Fibroblast of mammary gland (primary cell): ENCODE measurements around the gene HIPK3.
"Not testable (repeated sequence)": the region's sequence is repeated elsewhere in the genome, so short reads cannot be mapped to it uniquely, and the experiment has no call there.

ENCODE experiments used
- DNase-seq: peaks from one replicate; pipeline ENCODE4 v3.0.0-alpha.2; 2010; ENCODE audit warnings: low read depth
- H3K4me3 ChIP-seq: 2 replicates; pipeline ENCODE4 v1.5.1; 2011; ENCODE audit warnings: low read depth, mild to moderate bottlenecking, low read length, moderate library complexity; ENCODE audit not compliant: control insufficient read depth
- TF ChIP-seq, protein P1 (sequence below): conservative IDR thresholded peaks from 2 replicates; pipeline ENCODE4 v1.5.1; 2011; ENCODE audit warnings: low read depth, low read length, inconsistent platforms; ENCODE audit not compliant: control insufficient read depth, insufficient read depth

The HIPK3 gene

DNA sequence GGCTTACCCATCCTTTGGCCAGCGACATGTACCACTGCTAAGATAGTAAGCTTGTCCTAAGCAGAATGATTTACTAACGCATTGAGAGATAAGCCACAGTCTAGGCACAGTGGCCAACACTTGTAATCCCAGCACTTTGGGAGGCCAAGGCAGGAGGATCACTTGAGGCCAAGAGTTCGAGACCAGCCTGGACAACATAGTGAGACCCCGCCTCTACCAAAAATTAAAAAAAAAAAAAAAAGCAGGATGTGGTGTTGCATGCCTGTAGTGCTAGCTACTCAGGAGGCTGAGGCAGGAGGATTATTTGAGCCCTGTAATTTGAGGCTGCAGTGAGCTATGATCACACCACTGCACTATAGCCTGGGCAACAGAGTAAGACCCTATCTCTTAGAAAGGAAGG is 93.1 kb downstream of the HIPK3 start:
- H3K4me3 ChIP-seq, result no peak overlapping the region
- DNase-seq, result no peak
- TF ChIP-seq, protein P1, sequence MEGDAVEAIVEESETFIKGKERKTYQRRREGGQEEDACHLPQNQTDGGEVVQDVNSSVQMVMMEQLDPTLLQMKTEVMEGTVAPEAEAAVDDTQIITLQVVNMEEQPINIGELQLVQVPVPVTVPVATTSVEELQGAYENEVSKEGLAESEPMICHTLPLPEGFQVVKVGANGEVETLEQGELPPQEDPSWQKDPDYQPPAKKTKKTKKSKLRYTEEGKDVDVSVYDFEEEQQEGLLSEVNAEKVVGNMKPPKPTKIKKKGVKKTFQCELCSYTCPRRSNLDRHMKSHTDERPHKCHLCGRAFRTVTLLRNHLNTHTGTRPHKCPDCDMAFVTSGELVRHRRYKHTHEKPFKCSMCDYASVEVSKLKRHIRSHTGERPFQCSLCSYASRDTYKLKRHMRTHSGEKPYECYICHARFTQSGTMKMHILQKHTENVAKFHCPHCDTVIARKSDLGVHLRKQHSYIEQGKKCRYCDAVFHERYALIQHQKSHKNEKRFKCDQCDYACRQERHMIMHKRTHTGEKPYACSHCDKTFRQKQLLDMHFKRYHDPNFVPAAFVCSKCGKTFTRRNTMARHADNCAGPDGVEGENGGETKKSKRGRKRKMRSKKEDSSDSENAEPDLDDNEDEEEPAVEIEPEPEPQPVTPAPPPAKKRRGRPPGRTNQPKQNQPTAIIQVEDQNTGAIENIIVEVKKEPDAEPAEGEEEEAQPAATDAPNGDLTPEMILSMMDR, result no peak

DNA sequence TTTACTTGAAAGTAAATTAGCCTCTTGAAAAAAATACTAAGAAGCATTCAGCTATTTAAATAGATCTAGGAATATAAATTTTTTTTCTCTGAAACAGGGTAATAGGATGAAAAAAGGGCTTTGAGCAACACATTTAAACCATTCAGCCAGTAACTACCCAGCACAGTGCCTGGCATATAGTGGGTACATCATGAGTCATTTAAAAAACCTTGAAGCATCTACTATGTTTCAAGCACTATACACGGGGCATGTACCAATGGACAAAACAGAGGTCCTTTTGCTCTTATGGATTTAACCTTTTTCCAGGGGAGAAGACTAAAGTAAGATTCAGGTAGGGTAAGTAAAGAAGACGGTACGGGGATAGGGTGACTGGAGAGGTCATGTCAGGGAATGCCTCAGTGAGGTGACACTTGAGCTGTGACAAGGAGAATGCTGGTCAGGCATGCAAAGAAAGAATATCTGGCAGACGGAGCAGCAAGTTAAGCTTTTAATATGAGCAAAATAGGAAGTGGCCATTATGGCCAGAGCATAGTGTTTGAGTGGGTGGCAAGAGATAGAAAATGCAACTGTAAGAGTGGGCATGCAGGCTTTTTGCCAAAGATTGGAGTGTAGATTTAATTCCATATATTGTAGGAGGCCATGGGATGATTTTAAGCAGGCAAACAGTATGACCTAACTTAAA is 101.1 kb downstream of the HIPK3 start:
- H3K4me3 ChIP-seq, result no peak overlapping the region
- no peak for DNase-seq
- TF ChIP-seq, protein P1, result no peak

DNA sequence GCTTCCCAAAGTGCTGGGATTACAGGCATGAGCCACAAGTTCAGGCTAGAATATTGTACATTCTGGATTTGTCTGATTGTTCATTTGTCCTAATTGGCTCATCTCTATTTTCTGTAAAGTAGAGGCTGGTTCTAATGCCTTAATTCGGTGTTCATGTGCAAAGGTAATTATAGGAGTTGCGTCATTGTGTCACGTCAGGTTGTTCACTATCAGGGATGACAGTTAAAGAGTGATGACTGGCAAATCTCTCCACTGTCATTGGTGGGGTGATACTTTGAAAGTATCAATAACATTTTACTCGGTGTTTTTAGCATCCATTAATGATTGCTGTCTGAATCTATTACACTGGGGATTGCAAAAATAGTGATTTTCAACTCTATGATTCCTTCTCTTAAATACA is 103.5 kb downstream of the HIPK3 start:
- DNase-seq, result no peak
- TF ChIP-seq, protein P1, result no peak
- no peak overlapping the region for H3K4me3 ChIP-seq

DNA sequence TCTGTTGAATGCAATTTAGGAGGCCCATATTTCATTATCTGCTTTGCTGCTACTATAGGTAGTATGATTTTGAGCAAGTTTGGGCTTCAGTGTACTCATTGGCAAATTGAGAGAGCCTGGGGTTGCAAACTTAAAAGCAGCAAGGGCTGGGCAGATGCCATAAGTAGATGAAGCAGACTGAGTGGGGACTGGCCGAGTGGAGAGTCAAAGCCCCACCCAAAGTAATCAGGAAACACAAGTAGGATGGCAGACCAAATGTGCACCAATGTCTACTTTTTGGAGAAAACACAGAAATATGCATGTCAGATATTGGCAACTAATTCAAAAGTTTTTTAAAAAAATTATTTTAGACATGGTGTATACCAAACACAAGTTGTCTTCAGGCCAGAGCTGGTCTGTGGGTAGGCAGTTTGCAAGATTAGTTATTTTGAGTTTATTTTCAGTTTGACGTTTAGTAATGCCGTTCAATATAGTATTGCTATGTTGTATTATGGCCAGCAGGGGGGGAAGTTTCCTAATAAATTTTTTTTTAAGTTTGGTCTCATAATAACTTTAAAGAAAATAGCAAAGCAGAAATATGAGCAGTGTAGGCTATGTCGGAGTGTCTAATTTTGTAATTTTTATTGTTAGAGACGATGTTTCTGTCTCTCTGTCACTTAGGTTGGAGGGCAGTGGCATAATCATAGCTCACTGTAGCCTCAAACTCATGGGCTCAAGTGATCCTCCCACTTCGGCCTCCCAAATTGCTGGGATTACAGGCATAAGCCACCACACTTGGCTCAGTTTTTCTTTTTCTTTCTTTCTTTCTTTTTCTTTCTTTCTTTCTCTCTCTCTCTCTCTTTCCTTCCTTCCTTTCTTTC is 105.1 kb downstream of the HIPK3 start:
- TF ChIP-seq, protein P1, result peak; percentile 54
- DNase-seq, result peak; percentile 62
- no peak overlapping the region for H3K4me3 ChIP-seq

DNA sequence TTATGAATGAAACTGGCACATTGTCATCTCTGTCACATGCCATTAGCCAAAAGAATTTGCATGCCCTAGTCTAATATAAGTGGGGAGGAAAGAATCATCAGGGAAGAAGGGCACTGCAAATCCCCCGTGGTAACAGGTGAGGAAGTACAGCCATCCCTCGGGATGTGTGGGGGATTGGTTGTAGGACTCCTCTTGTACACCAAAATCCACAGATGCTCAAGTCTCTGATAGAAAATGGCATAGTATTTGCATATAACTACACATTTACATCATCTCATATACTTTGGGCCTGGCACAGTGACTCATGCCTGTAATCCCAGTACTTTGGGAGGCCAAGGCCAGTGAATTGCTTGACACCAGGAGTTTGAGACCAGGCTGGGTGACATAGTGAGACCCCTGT is 109.7 kb downstream of the HIPK3 start:
- TF ChIP-seq, protein P1, result no peak
- no peak overlapping the region for H3K4me3 ChIP-seq
- no peak for DNase-seq

DNA sequence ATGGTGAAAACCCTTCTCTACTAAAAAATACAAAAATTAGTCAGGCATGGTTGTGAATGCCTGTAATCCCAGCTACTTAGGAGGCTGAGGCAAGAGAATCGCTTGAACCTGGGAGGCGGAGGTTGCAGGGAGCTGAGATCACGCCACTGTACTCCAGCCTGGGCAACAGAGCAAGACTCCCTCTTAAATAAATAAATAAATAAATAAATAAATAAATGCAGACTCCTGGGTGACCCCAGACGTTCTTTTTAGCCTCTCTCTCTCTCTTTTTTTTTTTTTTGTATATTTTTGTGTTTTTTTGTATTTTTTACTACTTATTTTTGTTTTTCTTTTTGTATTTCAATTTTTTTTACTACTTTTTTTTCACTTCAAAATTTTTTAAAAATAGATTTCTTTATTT is 111.3 kb downstream of the HIPK3 start:
- DNase-seq, H3K4me3 ChIP-seq: not testable (repeated sequence)

DNA sequence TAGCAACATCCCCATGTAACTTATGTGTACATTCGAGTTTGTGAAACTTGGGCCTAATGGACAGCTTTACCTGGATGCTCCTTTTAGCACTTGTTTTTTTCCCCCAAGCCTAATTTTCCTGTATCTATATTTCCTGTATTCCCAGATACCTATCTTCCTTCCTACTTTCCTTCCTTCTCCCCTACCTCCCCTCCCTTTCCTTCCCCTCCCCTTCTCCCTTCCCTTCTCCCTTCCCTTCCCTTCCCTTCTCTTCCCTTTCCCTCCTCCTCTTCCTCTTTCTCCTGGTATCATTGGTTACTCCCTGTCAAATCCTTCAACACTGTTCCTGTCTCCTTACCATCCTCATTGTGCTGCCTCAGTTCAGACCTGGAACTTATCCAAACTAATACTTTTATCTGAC is 111.8 kb downstream of the HIPK3 start:
- H3K4me3 ChIP-seq, result no peak overlapping the region
- TF ChIP-seq, protein P1, result no peak
- DNase-seq, result no peak
